K562 (cell line): ENCODE measurements around the gene HMCN1. TPM values are rescaled to one million over a fixed set of nuclear protein-coding genes. Genes with fewer than 3 reads are reported as not detected.

Experiments
- ATAC-seq: fragments of 200-7000 bp; cut with Tn5 transposase; 3 replicates; pipeline ENCODE4 v1.9.1; 2020; ENCODE audit warnings: moderate library complexity
- BruUV-seq: library from RNA; stranded (reverse); fragments of 400-500 nt; replicated peaks from 2 replicates; lab custom pipeline; 2021; lab: Mats Ljungman, UMichigan
- CTCF ChIA-PET: fragments of 300-600 bp; formaldehyde crosslinking; extraction: SDS; loops from one replicate; lab custom pipeline; 2021; ENCODE audit warnings: low intra/inter-chr PET ratio; lab: Yijun Ruan, JAX
- POLR2A ChIA-PET: fragments of 300-600, 350-650 bp; sonication (Branson Sonifier 250); formaldehyde crosslinking; extraction: SDS; loops from one replicate; lab custom pipeline; 2021; ENCODE audit warnings: antibody characterized with exemption, inconsistent platforms; lab: Yijun Ruan, JAX
- DNase-seq, 4 experiments: peaks; one replicate each; pipeline versions ENCODE4 v3.0.0 to v3.0.0-alpha.2; 2011 to 2018; ENCODE audit warnings: low spot score in 3 of 4, mixed read lengths in 3 of 4; ENCODE audit errors: extremely low read depth in 1 of 4
- FAIRE-seq: peaks from 2 replicates; lab custom pipeline; 2011; peaks lifted over from hg19 to GRCh38; lab: Jason Lieb, UNC
- H2AFZ ChIP-seq: 2 replicates; pipeline ENCODE4 v1.6.0; 2011; ENCODE audit warnings: low read depth, low read length, control low read depth, inconsistent platforms
- H3K27ac ChIP-seq: fragments of 200-600 bp; 3 replicates; pipeline ENCODE4 v1.8.0; 2011; ENCODE audit warnings: low read depth, mild to moderate bottlenecking, control low read depth, inconsistent platforms, low read length, moderate library complexity, mixed read lengths; ENCODE audit errors: extremely low read depth
- H3K27me3 ChIP-seq, 2 experiments: fragments of 300-600 bp in 1 of 2; 2 replicates in 1 of 2; 3 replicates in 1 of 2; pipeline versions ENCODE4 v1.6.0 to v1.8.0; 2011; ENCODE audit warnings: inconsistent platforms in 2 of 2, low read length in 2 of 2, mild to moderate bottlenecking in 1 of 2, mixed read lengths in 1 of 2, moderate library complexity in 1 of 2; ENCODE audit not compliant: control insufficient read depth in 2 of 2, insufficient read depth in 2 of 2
- H3K36me3 ChIP-seq: fragments of 300-600 bp; 3 replicates; pipeline ENCODE4 v1.8.0; 2011; ENCODE audit warnings: mild to moderate bottlenecking, low read length, inconsistent platforms; ENCODE audit not compliant: control insufficient read depth, insufficient read depth
- H3K4me1 ChIP-seq, 2 experiments: fragments of 200-600 bp in 1 of 2; replicated peaks in 1 of 2; 2 replicates in 1 of 2; 3 replicates in 1 of 2; pipeline versions ENCODE4 v1.5.1 to v1.8.0; 2011; ENCODE audit warnings: inconsistent platforms in 2 of 2, low read length in 2 of 2, mild to moderate bottlenecking in 1 of 2, mixed read lengths in 1 of 2, moderate library complexity in 1 of 2; ENCODE audit not compliant: control insufficient read depth in 2 of 2, insufficient read depth in 2 of 2
- H3K4me2 ChIP-seq: 2 replicates; pipeline ENCODE4 v1.6.1; 2011; ENCODE audit warnings: low read length, control low read depth, inconsistent platforms, mixed read lengths; ENCODE audit not compliant: insufficient read depth
- H3K4me3 ChIP-seq: fragments of 200-600 bp; sonication (generic), shearing (Covaris generic); 2 replicates; pipeline ENCODE4 v1.5.1; 2016; ENCODE audit warnings: control low read depth, inconsistent platforms
- H3K79me2 ChIP-seq: fragments of 200-600 bp; 3 replicates; pipeline ENCODE4 v1.8.0; 2011; ENCODE audit warnings: low read length, inconsistent platforms; ENCODE audit not compliant: control insufficient read depth, insufficient read depth
- H3K9ac ChIP-seq, 2 experiments: 2 replicates each; pipeline versions ENCODE4 v1.6.0 to v1.6.1; 2011; ENCODE audit warnings: low read depth in 2 of 2, low read length in 2 of 2, control low read depth in 1 of 2, inconsistent platforms in 1 of 2, mild to moderate bottlenecking in 1 of 2, mixed read lengths in 1 of 2; ENCODE audit not compliant: insufficient read depth in 1 of 2
- H3K9me1 ChIP-seq: one replicate; pipeline ENCODE4 v1.6.0; 2011; ENCODE audit warnings: inconsistent platforms, mild to moderate bottlenecking, low read length, moderate library complexity; ENCODE audit not compliant: control insufficient read depth, insufficient read depth
- H3K9me3 ChIP-seq: replicated peaks from 2 replicates; pipeline ENCODE4 v1.5.1; 2011; ENCODE audit warnings: low read depth, low read length, inconsistent platforms; ENCODE audit not compliant: control insufficient read depth, insufficient read depth
- H4K20me1 ChIP-seq: replicated peaks from 2 replicates; pipeline ENCODE4 v1.6.1; 2011; ENCODE audit warnings: low read length, inconsistent platforms, mixed read lengths; ENCODE audit not compliant: control insufficient read depth, insufficient read depth
- ETV6 ChIP-seq, 3 experiments: fragments of 150-350 bp in 1 of 3; sonication (generic) in 1 of 3; formaldehyde crosslinking in 1 of 3; IDR thresholded peaks; 2 replicates each; pipeline versions ENCODE4 v1.6.1 to v1.8.0; 2014 to 2022; ENCODE audit warnings: borderline replicate concordance in 2 of 3, low read depth in 2 of 3, antibody characterized with exemption in 1 of 3, low read length in 1 of 3, mild to moderate bottlenecking in 1 of 3, missing genetic modification reagents in 1 of 3
- MCM5 ChIP-seq: fragments of 450-650 bp; IDR thresholded peaks from 2 replicates; pipeline ENCODE4 v1.6.1; 2016; ENCODE audit warnings: low read depth
- MED1 ChIP-seq: sonication (generic); formaldehyde crosslinking; IDR thresholded peaks from 2 replicates; pipeline ENCODE4 v1.8.1; 2023; ENCODE audit warnings: missing genetic modification reagents, borderline replicate concordance
- SPI1 ChIP-seq: IDR thresholded peaks from 2 replicates; pipeline ENCODE4 v1.6.1; 2011; ENCODE audit warnings: low read depth, low read length, control low read depth, borderline replicate concordance
- TOE1 ChIP-seq, 2 experiments: fragments of 450-650 bp in 1 of 2; sonication (generic) in 1 of 2; formaldehyde crosslinking in 1 of 2; IDR thresholded peaks; 2 replicates each; pipeline versions ENCODE4 v1.7.1 to v1.8.0; 2016 to 2022; ENCODE audit warnings: borderline replicate concordance in 2 of 2, mild to moderate bottlenecking in 2 of 2, antibody characterized with exemption in 1 of 2, inconsistent platforms in 1 of 2, low read depth in 1 of 2, missing genetic modification reagents in 1 of 2, moderate library complexity in 1 of 2
- TRIM24 ChIP-seq, 2 experiments: fragments of 450-650 bp; IDR thresholded peaks; 2 replicates each; pipeline ENCODE4 v1.6.1; 2016
- WGBS: fragments of 100-300 bp; shearing (Covaris generic); methylation state at CpG from one replicate; pipeline ENCODE4 v1.1.6; 2016; ENCODE audit warnings: low coverage, mixed read lengths; ENCODE audit not compliant: insufficient coverage; ENCODE audit errors: missing lambda C conversion rate; 5-methylcytosine and 5-hydroxymethylcytosine counted together
- in situ Hi-C: fragments of 300-500 bp; cut with MboI; formaldehyde crosslinking; loops from 4 replicates; pipeline ENCODE4 v1.15.0; 2018; ENCODE audit warnings: inconsistent platforms, mixed read lengths
- intact Hi-C: fragments of 100-400 bp; cut with micrococcal nuclease; formaldehyde crosslinking; loops from 2 replicates; pipeline ENCODE4 v1.14.2; 2022
- polyA plus RNA-seq, 8 experiments: library from polyadenylated mRNA; depleted of rRNA in 4 of 8; stranded (reverse) in 5 of 8; unstranded in 3 of 8; fragments of >200 nt; fragmentation: Nextera tagmentation in 2 of 8; fragmentation: Illumina TruSeq in 1 of 8; extraction: Ambion mirVana in 2 of 8; extraction: Trizol in 1 of 8; gene quantifications; 2 replicates each; pipeline versions ENCODE4 v1.2.1 to v1.2.3, GENCODE V29; 2011 to 2014; ENCODE audit warnings: inconsistent platforms in 1 of 8, missing spikeins in 1 of 8
- total RNA-seq, 7 experiments: library from RNA; depleted of rRNA in 6 of 7; stranded (reverse); fragments of >200 nt in 6 of 7; fragmentation: Illumina TruSeq in 2 of 7; extraction: Trizol in 2 of 7; gene quantifications; 2 replicates each; pipeline versions ENCODE4 v1.2.1 to v1.2.3, GENCODE V29; 2011 to 2021; ENCODE audit warnings: low replicate concordance in 1 of 7
- TF ChIP-seq, protein P1 (sequence below): sonication (generic); formaldehyde crosslinking; IDR thresholded peaks from 2 replicates; pipeline ENCODE4 v1.8.1; 2023; ENCODE audit warnings: missing genetic modification reagents, mild to moderate bottlenecking, borderline replicate concordance

HMCN1 gene
- total and polyA plus RNA-seq, 9 of the 15 experiments (the other 6 are each of a cell fraction or from before 2014, with no cell fraction given): 0.07 to 0.36 (median 0.21) TPM

GRCh38 chr1:186144505-186144904, 410.3 kb downstream of the HMCN1 start:
- Histone ChIP-seq H3K36me3 (no peaks in the 10 kb centered on the region), H3K27me3 (no peaks in the 10 kb centered on the region), H3K79me2 (no peaks in the 10 kb centered on the region), H2AFZ (no peak overlapping the region), H3K4me3 (no peak overlapping the region), H3K9me3 (no peaks in the 10 kb centered on the region), H3K9ac (no peak overlapping the region), H3K4me1 (no peaks in the 10 kb centered on the region), H3K9me1 (no peaks in the 10 kb centered on the region), H3K4me2 (no peak overlapping the region), H4K20me1 (no peaks in the 10 kb centered on the region), H3K27ac (no peak overlapping the region)
- ChIA-PET POLR2A (no interaction called here), CTCF (no interaction called here)
- no TSS peak for BruUV-seq
- intact Hi-C loops: no loop called here
- TF ChIP-seq TRIM24 (IDR thresholded peaks at IDR 0.05) (no peak), MED1 (no peak), SPI1 (no peak), MCM5 (no peak), ETV6 (IDR thresholded peaks at IDR 0.05; ENCODE audit: borderline replicate concordance in 1 of 2, low read depth in 2 of 2, low read length in 1 of 2) (no peak), ETV6 (CRISPR knock-in tag; IDR thresholded peaks at IDR 0.05; ENCODE audit: borderline replicate concordance) (no peak), TOE1 (IDR thresholded peaks at IDR 0.05; ENCODE audit: borderline replicate concordance) (no peak), TOE1 (CRISPR knock-in tag; IDR thresholded peaks at IDR 0.05; ENCODE audit: borderline replicate concordance, low read depth) (no peak)
- TF ChIP-seq, protein P1, sequence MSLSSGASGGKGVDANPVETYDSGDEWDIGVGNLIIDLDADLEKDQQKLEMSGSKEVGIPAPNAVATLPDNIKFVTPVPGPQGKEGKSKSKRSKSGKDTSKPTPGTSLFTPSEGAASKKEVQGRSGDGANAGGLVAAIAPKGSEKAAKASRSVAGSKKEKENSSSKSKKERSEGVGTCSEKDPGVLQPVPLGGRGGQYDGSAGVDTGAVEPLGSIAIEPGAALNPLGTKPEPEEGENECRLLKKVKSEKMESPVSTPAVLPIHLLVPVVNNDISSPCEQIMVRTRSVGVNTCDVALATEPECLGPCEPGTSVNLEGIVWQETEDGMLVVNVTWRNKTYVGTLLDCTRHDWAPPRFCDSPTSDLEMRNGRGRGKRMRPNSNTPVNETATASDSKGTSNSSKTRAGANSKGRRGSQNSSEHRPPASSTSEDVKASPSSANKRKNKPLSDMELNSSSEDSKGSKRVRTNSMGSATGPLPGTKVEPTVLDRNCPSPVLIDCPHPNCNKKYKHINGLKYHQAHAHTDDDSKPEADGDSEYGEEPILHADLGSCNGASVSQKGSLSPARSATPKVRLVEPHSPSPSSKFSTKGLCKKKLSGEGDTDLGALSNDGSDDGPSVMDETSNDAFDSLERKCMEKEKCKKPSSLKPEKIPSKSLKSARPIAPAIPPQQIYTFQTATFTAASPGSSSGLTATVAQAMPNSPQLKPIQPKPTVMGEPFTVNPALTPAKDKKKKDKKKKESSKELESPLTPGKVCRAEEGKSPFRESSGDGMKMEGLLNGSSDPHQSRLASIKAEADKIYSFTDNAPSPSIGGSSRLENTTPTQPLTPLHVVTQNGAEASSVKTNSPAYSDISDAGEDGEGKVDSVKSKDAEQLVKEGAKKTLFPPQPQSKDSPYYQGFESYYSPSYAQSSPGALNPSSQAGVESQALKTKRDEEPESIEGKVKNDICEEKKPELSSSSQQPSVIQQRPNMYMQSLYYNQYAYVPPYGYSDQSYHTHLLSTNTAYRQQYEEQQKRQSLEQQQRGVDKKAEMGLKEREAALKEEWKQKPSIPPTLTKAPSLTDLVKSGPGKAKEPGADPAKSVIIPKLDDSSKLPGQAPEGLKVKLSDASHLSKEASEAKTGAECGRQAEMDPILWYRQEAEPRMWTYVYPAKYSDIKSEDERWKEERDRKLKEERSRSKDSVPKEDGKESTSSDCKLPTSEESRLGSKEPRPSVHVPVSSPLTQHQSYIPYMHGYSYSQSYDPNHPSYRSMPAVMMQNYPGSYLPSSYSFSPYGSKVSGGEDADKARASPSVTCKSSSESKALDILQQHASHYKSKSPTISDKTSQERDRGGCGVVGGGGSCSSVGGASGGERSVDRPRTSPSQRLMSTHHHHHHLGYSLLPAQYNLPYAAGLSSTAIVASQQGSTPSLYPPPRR: no peak
- FAIRE-seq (no peak), ATAC-seq (no peak), DNase-seq (no peak)
- 13% methylated on average over 5 of the region's 5 CpGs for WGBS
- in situ Hi-C loops: no loop called here
